ENCODE measurements around the gene SST.

Gene SST

GRCh38 chr3:187665764-187666402, 4.3 kb downstream of the SST start:
- H3K9me3 Mint-ChIP-seq = no peaks in the 10 kb centered on the region
- no peak for DNase-seq
- H3K4me1 Mint-ChIP-seq = peaks cover 14% of the 10 kb centered on the region
- no peaks in the 10 kb centered on the region for H3K36me3 Mint-ChIP-seq (ENCODE audit: low read depth)
- no peak overlapping the region for H3K27ac Mint-ChIP-seq
- no peak overlapping the region for H3K4me3 Mint-ChIP-seq
- peaks cover 41% of the 10 kb centered on the region for H3K27me3 Mint-ChIP-seq (ENCODE audit: low read depth, poor library complexity)
- no peak for TF ChIP-seq CTCF (IDR thresholded peaks at IDR 0.05)

DNA sequence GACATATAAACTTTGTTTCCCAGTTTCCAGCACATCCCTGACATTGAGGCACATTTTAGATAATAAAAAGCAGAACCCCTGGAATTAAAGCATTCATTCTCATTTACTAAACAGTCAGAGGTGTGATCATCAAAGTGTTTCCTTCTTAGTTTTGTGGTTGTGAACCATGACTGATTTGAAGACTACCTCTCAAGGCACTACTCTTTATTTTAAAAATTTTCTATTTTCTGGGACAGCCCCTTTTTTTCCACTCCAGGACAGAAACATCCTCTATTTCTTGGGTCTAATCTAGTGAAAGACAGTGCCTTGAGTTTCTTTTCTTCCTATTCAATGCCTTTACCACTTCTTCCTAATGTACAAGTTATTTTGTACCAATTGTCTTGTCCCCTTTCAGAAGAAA, 5.2 kb downstream of the SST start:
- Mint-ChIP-seq H3K9me3 (no peaks in the 10 kb centered on the region), H3K36me3 (ENCODE audit: low read depth) (no peaks in the 10 kb centered on the region), H3K27ac (no peak overlapping the region), H3K27me3 (ENCODE audit: low read depth, poor library complexity) (peaks cover 42% of the 10 kb centered on the region), H3K4me3 (no peak overlapping the region), H3K4me1 (peaks cover 5% of the 10 kb centered on the region)
- no peak for TF ChIP-seq CTCF (IDR thresholded peaks at IDR 0.05)
- no peak for DNase-seq

DNA sequence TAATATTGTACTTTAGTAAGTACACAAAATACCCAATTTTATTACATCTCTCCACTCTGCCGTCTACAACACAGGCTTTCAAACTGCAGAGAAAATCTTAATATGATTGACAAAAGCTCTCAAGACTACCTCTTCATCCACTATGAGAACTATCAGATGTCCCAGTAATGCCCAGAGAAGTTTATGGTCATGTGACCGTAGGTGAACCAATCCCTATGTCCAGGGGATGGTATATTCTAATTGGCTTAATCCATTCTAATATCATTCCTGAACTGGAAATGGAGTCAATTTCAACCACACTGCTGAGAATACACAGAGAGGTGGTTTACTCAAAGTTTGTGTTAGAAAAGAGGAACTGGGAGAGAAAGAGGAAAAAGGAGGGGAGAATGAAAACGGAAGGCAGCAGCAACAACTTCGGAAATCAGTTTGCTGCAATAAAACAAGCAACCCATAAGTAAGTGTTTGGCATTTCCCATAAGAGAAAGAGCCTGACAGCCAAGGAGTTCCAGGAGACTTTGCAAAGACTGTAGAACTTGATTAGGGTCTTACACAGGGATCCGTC, 7.3 kb downstream of the SST start:
- H3K27me3 Mint-ChIP-seq (ENCODE audit: low read depth, poor library complexity) = peaks cover 25% of the 10 kb centered on the region
- DNase-seq = no peak
- H3K9me3 Mint-ChIP-seq = no peaks in the 10 kb centered on the region
- H3K36me3 Mint-ChIP-seq (ENCODE audit: low read depth) = no peaks in the 10 kb centered on the region
- no peak overlapping the region for H3K27ac Mint-ChIP-seq
- no peaks in the 10 kb centered on the region for H3K4me1 Mint-ChIP-seq
- no peak overlapping the region for H3K4me3 Mint-ChIP-seq
- no peak for TF ChIP-seq CTCF (IDR thresholded peaks at IDR 0.05)

DNA sequence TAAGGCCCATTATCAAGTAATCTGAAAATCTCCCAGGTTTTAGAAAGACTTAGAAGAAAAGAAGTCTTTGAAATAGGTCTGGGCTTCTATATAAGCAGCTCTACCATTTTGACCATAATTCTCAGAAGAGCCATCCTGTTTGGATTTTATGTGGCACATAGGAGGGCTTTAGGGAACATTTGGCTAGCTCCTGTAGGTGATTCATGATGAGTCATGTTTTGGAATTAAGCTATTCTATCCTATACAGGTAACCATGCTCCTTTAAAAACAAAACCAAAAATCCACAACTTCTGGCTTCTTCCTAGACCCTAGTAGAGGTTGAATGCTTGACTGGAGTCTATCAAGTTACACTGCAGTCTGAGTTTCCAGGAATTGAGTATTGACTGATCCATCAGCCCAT, 8.9 kb downstream of the SST start:
- Mint-ChIP-seq H3K27ac (no peak overlapping the region), H3K27me3 (ENCODE audit: low read depth, poor library complexity) (peaks cover 21% of the 10 kb centered on the region), H3K4me3 (no peak overlapping the region), H3K4me1 (no peaks in the 10 kb centered on the region), H3K36me3 (ENCODE audit: low read depth) (no peaks in the 10 kb centered on the region), H3K9me3 (no peaks in the 10 kb centered on the region)
- DNase-seq = no peak
- no peak for TF ChIP-seq CTCF (IDR thresholded peaks at IDR 0.05)

DNA sequence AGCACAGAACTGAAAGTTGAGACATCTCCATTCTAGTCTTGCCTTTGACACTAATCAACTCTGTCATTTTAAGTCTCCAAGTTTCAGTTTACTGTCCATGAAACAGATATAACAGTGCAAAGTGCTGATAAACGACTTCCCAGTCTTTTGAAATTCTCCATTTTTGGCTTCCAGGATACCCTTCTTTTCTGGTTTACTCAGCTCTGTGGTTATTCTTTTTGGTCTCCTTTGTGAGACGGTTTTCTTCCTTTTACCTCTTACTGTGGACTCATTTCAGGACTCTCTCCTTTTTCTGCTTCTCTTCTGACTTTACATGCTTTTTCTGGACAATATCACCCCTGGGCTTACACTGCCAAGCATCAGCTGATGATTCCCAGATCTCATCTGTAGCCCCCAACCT, 18.9 kb downstream of the SST start:
- no peaks in the 10 kb centered on the region for H3K36me3 Mint-ChIP-seq (ENCODE audit: low read depth)
- no peak for DNase-seq
- no peak overlapping the region for H3K27ac Mint-ChIP-seq
- peaks cover 28% of the 10 kb centered on the region for H3K27me3 Mint-ChIP-seq (ENCODE audit: low read depth, poor library complexity)
- peaks cover 6% of the 10 kb centered on the region for H3K9me3 Mint-ChIP-seq
- TF ChIP-seq CTCF (IDR thresholded peaks at IDR 0.05) = no peak
- H3K4me3 Mint-ChIP-seq = no peak overlapping the region
- no peaks in the 10 kb centered on the region for H3K4me1 Mint-ChIP-seq

DNA sequence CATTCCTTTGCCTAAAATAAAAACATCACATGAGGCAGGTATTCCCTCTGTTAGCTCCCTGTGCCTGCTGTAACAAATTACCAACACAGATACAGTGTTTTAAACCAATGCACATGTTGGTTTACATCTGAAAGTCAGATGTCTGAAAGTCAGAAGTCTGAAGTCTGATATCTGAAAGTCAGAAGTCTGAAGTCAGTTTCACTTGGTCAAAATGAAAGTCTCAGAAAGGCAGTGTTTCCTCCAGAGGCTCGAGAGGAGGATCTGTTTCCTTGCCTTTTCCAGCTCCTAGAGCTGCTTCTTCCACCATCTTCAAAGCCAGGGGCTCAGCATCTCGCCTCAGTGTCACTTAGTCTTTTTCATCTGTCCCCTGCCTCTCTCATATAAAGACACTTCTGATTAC, 22.0 kb downstream of the SST start:
- Mint-ChIP-seq H3K4me3 (no peak overlapping the region), H3K9me3 (peaks cover 6% of the 10 kb centered on the region), H3K27ac (no peak overlapping the region), H3K4me1 (no peaks in the 10 kb centered on the region), H3K36me3 (ENCODE audit: low read depth) (no peaks in the 10 kb centered on the region), H3K27me3 (ENCODE audit: low read depth, poor library complexity) (peaks cover 14% of the 10 kb centered on the region)
- no peak for TF ChIP-seq CTCF (IDR thresholded peaks at IDR 0.05)
- DNase-seq = no peak
